Activated CD4-positive, alpha-beta memory T cell treated with anti-CD3 and anti-CD28 coated beads, Interleukin-2, amount 10 ng/mL, durations not matched to agents 7 days and 5 days (primary cell): ENCODE data around the gene BMPR1A. TPM values are rescaled to one million over a fixed set of nuclear protein-coding genes. Genes with fewer than 3 reads are reported as not detected.
"Not testable (repeated sequence)": the region's sequence is repeated elsewhere in the genome, so short reads cannot be mapped to it uniquely, and the experiment has no call there.

Source experiments
- CTCF ChIA-PET: fragments of 350-600 bp; sonication (Branson Sonifier 250); formaldehyde crosslinking; loops from one replicate; lab custom pipeline; 2021; ENCODE audit warnings: antibody characterized with exemption, inconsistent platforms; lab: Charles Lee
- POLR2A ChIA-PET: fragments of 350-600 bp; sonication (Branson Sonifier 250); formaldehyde crosslinking; loops from one replicate; lab custom pipeline; 2021; ENCODE audit warnings: antibody characterized with exemption; lab: Charles Lee
- DNase-seq: peaks from one replicate; pipeline ENCODE4 v3.0.0-alpha.2; 2020
- H3K27ac Mint-ChIP-seq: one replicate; pipeline ENCODE4 v1.8.0; 2021; ENCODE audit warnings: mild to moderate bottlenecking, mixed read lengths
- H3K27me3 Mint-ChIP-seq: one replicate; pipeline ENCODE4 v1.8.0; 2021; ENCODE audit warnings: mixed read lengths
- H3K36me3 Mint-ChIP-seq: one replicate; pipeline ENCODE4 v1.8.0; 2021; ENCODE audit warnings: low read depth, mixed read lengths
- H3K4me1 Mint-ChIP-seq: one replicate; pipeline ENCODE4 v1.8.0; 2021; ENCODE audit warnings: mixed read lengths
- H3K4me3 Mint-ChIP-seq: one replicate; pipeline ENCODE4 v1.8.0; 2021; ENCODE audit warnings: mild to moderate bottlenecking, mixed read lengths
- H3K9me3 Mint-ChIP-seq: one replicate; pipeline ENCODE4 v1.8.0; 2021; ENCODE audit warnings: mixed read lengths
- total RNA-seq, 2 experiments: library from RNA; stranded (reverse); gene quantifications; one replicate each; pipeline ENCODE4 v1.2.3, GENCODE V29; 2021

The BMPR1A gene
- total RNA-seq, 2 experiments from 2014 or later, result 14.8 to 17.2 TPM

DNA sequence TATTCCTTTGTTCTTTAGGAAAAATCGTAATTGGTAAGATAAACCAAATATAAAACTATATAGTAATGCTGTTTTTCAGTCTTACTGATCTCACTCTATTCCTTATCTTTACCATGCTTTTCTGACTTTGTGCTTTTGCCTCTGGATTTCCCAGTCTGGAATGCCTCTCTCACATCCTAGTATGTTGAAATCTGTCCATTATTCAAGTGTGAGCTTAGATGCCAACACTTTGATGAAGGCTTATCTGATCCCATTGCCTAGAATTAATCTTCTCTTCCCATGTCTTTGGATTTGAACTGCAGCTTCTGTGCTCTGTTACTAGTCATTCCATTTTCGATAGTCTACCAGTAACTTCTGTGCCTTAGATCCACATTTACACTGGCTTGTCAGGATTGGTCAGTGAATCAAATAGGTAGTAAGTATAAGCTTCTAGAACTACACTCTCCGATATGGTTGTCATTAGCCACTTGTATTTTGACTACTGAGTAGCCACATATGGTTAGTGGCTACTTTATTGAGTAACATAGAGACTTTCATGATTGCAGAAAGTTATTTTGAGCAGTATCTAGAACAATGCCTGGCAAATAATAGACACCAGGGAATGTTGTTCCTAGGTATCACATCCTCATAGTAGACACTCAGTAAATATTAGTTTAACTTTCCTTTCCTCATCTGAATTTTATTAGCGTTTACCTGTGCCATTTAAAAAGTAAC, 92.9 kb downstream of the BMPR1A start:
- Mint-ChIP-seq H3K27ac (no peak overlapping the region), H3K9me3 (no peaks in the 10 kb centered on the region), H3K4me3 (no peak overlapping the region), H3K4me1 (no peaks in the 10 kb centered on the region), H3K36me3 (peaks cover 10% of the 10 kb centered on the region), H3K27me3 (no peaks in the 10 kb centered on the region)
- POLR2A ChIA-PET, result no interaction called here
- no peak for DNase-seq
- CTCF ChIA-PET, result interaction anchor here (0.9 kb wide), 1 partner anchor 156 kb away, joined by 3 read pairs; no protein-coding TSS in a partner anchor

DNA sequence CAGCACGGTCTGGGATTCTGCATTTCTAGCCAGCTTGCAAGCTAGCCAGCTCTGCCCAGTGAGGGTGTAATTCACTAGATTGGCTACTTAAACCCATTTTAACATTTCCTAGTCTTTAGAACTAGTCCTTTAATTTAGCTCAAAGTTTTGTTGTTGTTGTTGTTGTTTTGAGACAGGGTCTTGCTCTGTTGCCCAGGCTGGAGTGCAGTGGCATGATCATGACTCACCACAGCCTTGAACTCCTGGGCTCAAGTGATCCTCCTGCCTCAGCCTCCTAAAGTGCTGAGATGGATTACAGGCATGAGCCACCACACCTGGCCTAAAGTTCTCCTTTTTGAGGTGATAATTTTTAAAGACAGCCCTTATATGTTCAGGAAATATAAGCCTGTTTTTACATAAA, 94.1 kb downstream of the BMPR1A start:
- no peak for DNase-seq
- Mint-ChIP-seq H3K36me3 (peaks cover 10% of the 10 kb centered on the region), H3K9me3 (no peaks in the 10 kb centered on the region), H3K4me1 (no peaks in the 10 kb centered on the region), H3K27ac (no peak overlapping the region), H3K4me3 (no peak overlapping the region), H3K27me3 (no peaks in the 10 kb centered on the region)
- ChIA-PET CTCF (interaction anchor here (0.9 kb wide), 1 partner anchor 157 kb away, joined by 3 read pairs; no protein-coding TSS in a partner anchor), POLR2A (no interaction called here)

DNA sequence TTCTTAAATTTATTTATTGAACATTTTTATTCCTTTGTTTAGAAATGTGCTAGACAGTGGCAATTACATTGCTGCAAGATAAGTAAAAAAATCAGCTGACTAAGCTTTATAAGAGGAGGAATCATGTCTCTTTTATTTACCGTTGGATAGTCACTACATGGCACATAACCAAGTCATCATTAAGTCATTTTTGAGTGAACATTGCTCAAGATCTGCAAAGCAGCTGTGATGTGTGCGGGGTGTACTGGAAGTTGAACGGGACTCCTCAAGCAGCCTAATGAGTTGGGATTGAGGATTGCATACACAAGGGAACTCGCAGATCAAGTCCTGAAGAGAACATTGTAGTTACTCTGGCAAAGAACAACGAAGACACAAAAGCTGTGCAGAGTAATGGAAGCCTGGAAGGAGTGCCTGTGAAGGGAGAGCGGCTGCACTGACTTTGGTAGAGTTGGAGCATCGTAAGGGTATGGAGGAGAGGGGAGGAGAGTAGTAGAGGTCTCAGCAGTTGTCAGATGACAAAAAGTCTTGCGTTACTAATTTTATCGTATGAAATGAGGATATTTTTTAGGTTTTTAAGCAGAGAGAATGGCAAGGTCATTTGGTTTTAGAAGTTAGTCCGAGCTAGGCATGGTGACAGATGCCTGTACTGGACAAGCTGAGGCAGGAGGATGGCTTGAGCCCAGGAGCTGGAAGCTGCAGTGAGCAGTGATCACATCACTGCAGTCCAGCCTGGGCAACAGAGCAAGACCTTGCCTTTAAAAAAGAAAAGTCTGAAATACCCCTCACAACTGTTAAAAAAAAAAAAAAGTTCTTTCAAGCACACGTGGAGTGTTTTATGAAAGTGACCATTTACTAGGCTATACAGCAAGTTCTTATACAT, 95.1 kb downstream of the BMPR1A start:
- H3K9me3 Mint-ChIP-seq, result no peaks in the 10 kb centered on the region
- H3K27ac Mint-ChIP-seq, result no peak overlapping the region
- DNase-seq, result no peak
- no peaks in the 10 kb centered on the region for H3K27me3 Mint-ChIP-seq
- POLR2A ChIA-PET, result no interaction called here
- H3K4me1 Mint-ChIP-seq, result no peaks in the 10 kb centered on the region
- no peak overlapping the region for H3K4me3 Mint-ChIP-seq
- CTCF ChIA-PET, result no interaction called here
- peaks cover 10% of the 10 kb centered on the region for H3K36me3 Mint-ChIP-seq

DNA sequence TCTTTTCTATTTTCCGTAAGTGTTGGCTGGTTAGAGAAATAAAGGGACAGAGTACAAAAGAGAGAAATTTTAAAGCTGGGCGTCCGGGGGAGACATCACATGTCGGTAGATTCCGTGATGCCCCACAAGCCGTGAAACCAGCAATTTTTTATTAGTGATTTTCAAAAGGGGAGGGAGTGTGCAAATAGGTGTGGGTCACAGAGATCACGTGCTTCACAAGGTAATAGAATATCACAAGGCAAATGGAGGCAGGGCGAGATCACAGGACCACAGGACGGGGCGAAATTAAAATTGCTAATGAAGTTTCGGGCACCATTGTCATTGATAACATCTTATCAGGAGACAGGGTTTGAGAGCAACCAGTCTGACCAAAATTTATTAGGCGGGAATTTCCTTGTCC, 97.2 kb downstream of the BMPR1A start:
- H3K4me3 Mint-ChIP-seq, POLR2A ChIA-PET, CTCF ChIA-PET, H3K27ac Mint-ChIP-seq, H3K9me3 Mint-ChIP-seq, H3K4me1 Mint-ChIP-seq, DNase-seq, H3K27me3 Mint-ChIP-seq: not testable (repeated sequence)
- peaks cover 10% of the 10 kb centered on the region for H3K36me3 Mint-ChIP-seq

DNA sequence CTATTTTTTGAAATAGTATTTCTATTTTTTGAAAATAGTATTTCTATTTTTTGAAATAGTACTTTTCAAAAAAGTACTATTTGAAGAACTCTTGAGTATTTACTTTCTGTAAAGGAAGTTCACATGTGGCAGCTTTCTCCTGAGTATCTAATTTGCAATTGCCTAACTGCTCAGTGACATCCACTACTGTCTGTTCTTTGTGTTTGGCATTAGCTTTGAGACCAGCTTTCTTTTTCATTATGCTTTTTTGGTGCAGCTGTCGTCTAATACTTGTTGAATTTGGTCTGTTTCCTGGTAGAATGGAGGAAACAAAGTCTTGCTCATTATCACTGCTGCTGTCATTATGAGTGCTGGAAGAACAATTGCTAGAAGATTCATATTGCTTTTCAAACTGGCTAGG, 99.1 kb downstream of the BMPR1A start:
- CTCF ChIA-PET, result no interaction called here
- no peak for DNase-seq
- Mint-ChIP-seq H3K27me3 (no peaks in the 10 kb centered on the region), H3K9me3 (no peaks in the 10 kb centered on the region), H3K36me3 (peaks cover 10% of the 10 kb centered on the region), H3K4me1 (no peaks in the 10 kb centered on the region), H3K27ac (no peak overlapping the region), H3K4me3 (no peak overlapping the region)
- POLR2A ChIA-PET, result interaction anchor here (0.7 kb wide), 1 partner anchor 99 kb away, joined by 3 read pairs; the partner anchor contains the start of gene BMPR1A

DNA sequence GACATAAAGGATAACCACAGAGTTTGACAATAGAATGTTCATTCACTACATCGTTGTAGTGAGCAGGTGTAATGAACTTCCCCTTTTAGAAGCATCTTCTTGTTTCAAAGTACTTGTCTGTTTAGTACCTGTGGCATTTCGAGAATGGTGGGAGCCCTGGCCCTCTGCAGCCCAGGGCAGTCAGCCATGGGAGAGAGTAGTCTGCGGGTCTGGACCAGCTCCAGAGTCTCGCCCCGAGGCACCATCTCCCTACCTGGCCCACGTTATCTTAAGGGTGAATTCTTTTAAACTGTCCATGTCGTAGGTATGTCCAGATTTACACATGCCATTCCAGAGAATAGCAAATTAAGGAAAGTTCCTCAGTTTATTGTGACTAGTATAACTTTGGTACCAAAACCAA, 99.7 kb downstream of the BMPR1A start:
- Mint-ChIP-seq H3K27ac (no peak overlapping the region), H3K4me3 (no peak overlapping the region), H3K27me3 (no peaks in the 10 kb centered on the region), H3K9me3 (no peaks in the 10 kb centered on the region), H3K4me1 (no peaks in the 10 kb centered on the region), H3K36me3 (peaks cover 10% of the 10 kb centered on the region)
- no peak for DNase-seq
- CTCF ChIA-PET, result no interaction called here
- POLR2A ChIA-PET, result interaction anchor here (0.7 kb wide), 1 partner anchor 100 kb away, joined by 3 read pairs; the partner anchor contains the start of gene BMPR1A

DNA sequence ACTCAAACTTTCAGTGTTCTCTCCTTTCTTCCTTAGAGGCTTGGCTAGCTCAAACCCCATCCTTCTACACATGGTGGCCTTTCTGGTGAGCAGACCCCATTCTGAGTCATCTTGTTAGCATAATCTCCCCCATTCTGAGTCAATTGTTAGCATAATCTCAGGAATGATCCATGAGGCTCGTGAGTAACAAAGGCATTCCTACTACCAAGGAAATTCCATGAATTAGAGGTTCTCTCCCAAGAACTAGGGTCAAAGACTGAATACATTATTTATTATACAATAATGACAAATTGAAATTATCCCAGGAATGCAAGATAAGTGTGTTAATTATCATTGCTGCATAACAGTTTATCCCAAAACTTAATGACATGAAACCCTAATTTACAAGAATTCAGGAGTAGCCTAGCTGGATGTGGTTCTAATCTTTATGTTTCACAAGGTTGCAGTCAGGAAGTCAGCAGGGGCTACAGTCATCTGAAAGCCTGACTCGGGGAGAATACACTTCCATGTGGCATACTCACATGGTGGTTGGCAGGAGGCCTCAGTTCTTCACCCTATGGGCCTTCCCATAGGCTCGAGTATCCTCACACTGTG, 100.8 kb downstream of the BMPR1A start:
- H3K36me3 Mint-ChIP-seq, result peaks cover 4% of the 10 kb centered on the region
- no peak overlapping the region for H3K27ac Mint-ChIP-seq
- no peaks in the 10 kb centered on the region for H3K27me3 Mint-ChIP-seq
- H3K4me1 Mint-ChIP-seq, result no peaks in the 10 kb centered on the region
- POLR2A ChIA-PET, result interaction anchor here (0.6 kb wide), 1 partner anchor 20 kb away, joined by 3 read pairs; no protein-coding TSS in a partner anchor
- H3K4me3 Mint-ChIP-seq, result no peak overlapping the region
- no peak for DNase-seq
- CTCF ChIA-PET, result no interaction called here
- H3K9me3 Mint-ChIP-seq, result no peaks in the 10 kb centered on the region

DNA sequence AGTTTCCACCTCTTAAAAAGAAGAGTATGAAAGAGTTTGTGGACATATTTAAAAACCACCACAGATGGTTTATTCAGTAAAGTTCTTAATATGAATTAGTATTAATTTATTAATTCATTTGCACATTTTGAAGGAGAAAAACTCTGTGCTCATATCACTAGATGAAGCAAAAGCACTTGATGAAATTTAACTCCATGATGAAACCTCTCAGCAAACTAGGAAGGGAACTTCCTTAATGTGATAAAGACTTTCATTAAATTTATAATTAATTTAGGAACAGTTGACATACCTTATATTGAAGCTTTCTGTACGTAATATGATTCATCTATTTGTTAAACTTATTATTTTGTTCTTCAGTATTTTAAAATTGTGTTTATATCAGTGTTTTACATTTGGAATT, 101.6 kb downstream of the BMPR1A start:
- ChIA-PET POLR2A (no interaction called here), CTCF (no interaction called here)
- Mint-ChIP-seq H3K4me1 (no peaks in the 10 kb centered on the region), H3K9me3 (no peaks in the 10 kb centered on the region), H3K36me3 (peaks cover 4% of the 10 kb centered on the region), H3K27me3 (no peaks in the 10 kb centered on the region), H3K4me3 (no peak overlapping the region), H3K27ac (no peak overlapping the region)
- DNase-seq, result no peak

DNA sequence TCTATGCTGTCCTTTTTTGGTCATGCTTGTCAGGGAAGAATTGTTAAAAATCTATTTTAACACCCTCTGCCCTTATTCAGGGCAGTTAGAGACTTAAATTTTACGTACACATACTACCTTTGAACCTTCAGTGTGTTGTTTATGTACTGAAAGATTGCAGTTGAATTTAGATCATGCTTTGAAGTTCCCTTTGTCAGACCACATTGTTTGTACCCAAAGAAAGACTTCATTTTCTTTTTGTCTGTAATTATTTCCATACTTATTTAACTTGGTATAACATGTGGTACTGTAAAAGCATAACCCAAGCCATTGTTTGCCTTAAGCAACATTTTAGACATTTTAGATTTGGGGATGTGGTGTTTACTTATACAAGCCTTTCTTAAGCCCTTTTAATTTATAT, 104.9 kb downstream of the BMPR1A start:
- no peaks in the 10 kb centered on the region for H3K36me3 Mint-ChIP-seq
- CTCF ChIA-PET, result no interaction called here
- H3K27ac Mint-ChIP-seq, result no peak overlapping the region
- no peaks in the 10 kb centered on the region for H3K4me1 Mint-ChIP-seq
- no peaks in the 10 kb centered on the region for H3K9me3 Mint-ChIP-seq
- DNase-seq, result no peak
- POLR2A ChIA-PET, result no interaction called here
- H3K4me3 Mint-ChIP-seq, result no peak overlapping the region
- H3K27me3 Mint-ChIP-seq, result no peaks in the 10 kb centered on the region

DNA sequence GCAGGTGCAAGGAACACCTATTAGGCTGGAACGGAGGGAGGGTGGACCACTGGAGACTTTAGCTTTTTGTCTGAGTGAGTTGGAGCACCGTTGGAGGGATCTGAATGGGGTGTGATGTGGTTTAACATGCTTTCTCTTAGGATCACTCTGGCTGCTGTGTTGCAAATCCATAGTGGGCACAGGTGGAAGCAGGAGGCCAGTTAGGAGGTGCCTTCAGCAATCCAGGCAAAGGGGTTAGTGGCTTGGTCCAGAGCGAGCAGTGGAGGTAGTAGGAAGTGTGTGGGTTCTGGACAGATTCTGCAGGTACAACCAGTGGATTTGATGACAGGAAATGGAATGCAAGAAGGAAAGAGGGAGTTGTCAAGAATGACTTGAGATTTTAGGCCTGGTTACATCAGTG, 106.0 kb downstream of the BMPR1A start:
- H3K4me1 Mint-ChIP-seq, result no peaks in the 10 kb centered on the region
- POLR2A ChIA-PET, result no interaction called here
- no peaks in the 10 kb centered on the region for H3K27me3 Mint-ChIP-seq
- no peaks in the 10 kb centered on the region for H3K36me3 Mint-ChIP-seq
- H3K4me3 Mint-ChIP-seq, result no peak overlapping the region
- CTCF ChIA-PET, result no interaction called here
- no peak overlapping the region for H3K27ac Mint-ChIP-seq
- H3K9me3 Mint-ChIP-seq, result no peaks in the 10 kb centered on the region
- DNase-seq, result no peak

DNA sequence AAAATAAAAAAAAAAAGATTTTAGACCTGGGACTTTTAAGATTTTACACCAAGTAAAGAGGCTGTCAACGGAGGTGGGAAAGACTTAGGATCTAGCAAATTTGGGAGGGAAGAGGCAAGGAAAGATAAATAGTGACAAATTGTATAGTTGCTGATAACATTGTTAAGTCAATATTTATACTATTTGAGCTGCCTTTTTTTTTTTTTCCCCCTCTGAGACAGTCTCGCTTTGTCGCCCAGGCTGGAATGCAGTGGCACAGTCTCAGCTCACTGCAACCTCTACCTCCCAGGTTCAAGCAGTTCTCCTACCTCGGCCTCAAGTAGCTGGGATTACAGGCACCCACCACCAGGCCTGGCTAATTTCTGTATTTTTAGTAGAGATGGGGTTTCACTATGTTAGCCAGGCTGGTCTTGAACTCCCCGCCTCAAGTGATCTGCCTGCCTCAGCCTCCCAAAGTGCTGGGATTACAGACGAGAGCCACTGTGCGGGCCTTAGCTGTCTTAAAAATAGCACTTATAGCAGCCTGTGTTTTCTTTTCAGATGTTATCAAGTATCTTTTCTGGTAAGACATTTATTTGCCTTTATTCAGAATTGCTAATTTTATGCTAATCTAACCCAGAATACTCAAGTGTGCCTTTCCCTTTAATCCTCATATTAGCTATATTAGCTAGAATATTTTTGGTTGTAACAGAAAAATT, 106.5 kb downstream of the BMPR1A start:
- CTCF ChIA-PET, result no interaction called here
- no peak for DNase-seq
- Mint-ChIP-seq H3K4me1 (no peaks in the 10 kb centered on the region), H3K36me3 (no peaks in the 10 kb centered on the region), H3K9me3 (no peaks in the 10 kb centered on the region), H3K27ac (no peak overlapping the region), H3K4me3 (no peak overlapping the region), H3K27me3 (no peaks in the 10 kb centered on the region)
- POLR2A ChIA-PET, result no interaction called here

DNA sequence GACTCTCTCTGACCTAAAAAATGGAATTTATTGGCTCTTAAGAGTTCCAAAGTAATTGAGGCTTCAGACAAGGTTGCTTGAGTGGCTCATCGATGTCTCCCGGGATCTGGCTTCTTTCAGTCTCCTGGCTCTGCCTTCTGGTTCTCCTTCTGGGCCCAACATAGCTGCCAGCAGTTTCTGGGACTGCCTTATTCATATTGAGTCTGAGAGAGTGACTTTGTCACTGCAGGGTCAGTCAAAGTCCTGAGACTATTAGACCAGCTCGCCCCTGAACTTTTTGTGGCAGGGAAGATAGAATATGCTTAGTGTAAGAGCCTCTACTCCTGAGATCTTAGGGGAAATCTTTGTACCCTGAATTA, 107.0 kb downstream of the BMPR1A start:
- ChIA-PET CTCF (no interaction called here), POLR2A (no interaction called here)
- Mint-ChIP-seq H3K27me3 (no peaks in the 10 kb centered on the region), H3K4me3 (no peak overlapping the region), H3K27ac (no peak overlapping the region), H3K4me1 (no peaks in the 10 kb centered on the region), H3K9me3 (no peaks in the 10 kb centered on the region), H3K36me3 (no peaks in the 10 kb centered on the region)
- DNase-seq, result no peak
